Activated CD4-positive, alpha-beta T cell treated with anti-CD3 and anti-CD28 coated beads, Interleukin-2, amount 50 U/mL, for 16 hours (primary cell): ENCODE results near the gene FFAR1.

ENCODE experiments used
- DNase-seq: peaks from one replicate; pipeline ENCODE4 v3.0.0-alpha.2; 2020

The FFAR1 gene

GRCh38 chr19:35347171-35347929, at the start of gene FFAR1:
Gene FFAR1 (plus strand): TSS chr19:35347902. CDS start chr19:35351552, 3,650 bp downstream.
- peak; percentile 70 for DNase-seq

GRCh38 chr19:35297922-35298321, 49.8 kb upstream of the FFAR1 start:
- no peak for DNase-seq

- DNase-seq = no peak
Observed at GRCh38 chr19:35298561-35298972, 49.1 kb upstream of the FFAR1 start.

GRCh38 chr19:35299523-35300338, 48.0 kb upstream of the FFAR1 start:
- DNase-seq = no peak

- DNase-seq = no peak
Observed at GRCh38 chr19:35300339-35300649, 47.4 kb upstream of the FFAR1 start.

- DNase-seq = no peak
Observed at GRCh38 chr19:35301961-35302360, 45.7 kb upstream of the FFAR1 start.

- no peak for DNase-seq
Observed at GRCh38 chr19:35302446-35302845, 45.3 kb upstream of the FFAR1 start.

GRCh38 chr19:35303357-35303915, 44.3 kb upstream of the FFAR1 start:
- DNase-seq = no peak

- no peak for DNase-seq
Observed at GRCh38 chr19:35304036-35304435, 43.7 kb upstream of the FFAR1 start.

- no peak for DNase-seq
Observed at GRCh38 chr19:35305181-35305580, 42.5 kb upstream of the FFAR1 start.

- peak; percentile 5 for DNase-seq
Observed at GRCh38 chr19:35306473-35307246, 41.0 kb upstream of the FFAR1 start.

- DNase-seq = no peak
Observed at GRCh38 chr19:35307931-35308330, 39.8 kb upstream of the FFAR1 start.

GRCh38 chr19:35308910-35309309, 38.8 kb upstream of the FFAR1 start:
- no peak for DNase-seq

- DNase-seq = no peak
Observed at GRCh38 chr19:35309481-35310279, 38.0 kb upstream of the FFAR1 start.

- DNase-seq = no peak
Observed at GRCh38 chr19:35310331-35310730, 37.4 kb upstream of the FFAR1 start.

- DNase-seq = no peak
Observed at GRCh38 chr19:35310811-35311465, 36.8 kb upstream of the FFAR1 start.

- no peak for DNase-seq
Observed at GRCh38 chr19:35311901-35312665, 35.6 kb upstream of the FFAR1 start.

- no peak for DNase-seq
Observed at GRCh38 chr19:35313587-35313986, 34.1 kb upstream of the FFAR1 start.

GRCh38 chr19:35314031-35314430, 33.7 kb upstream of the FFAR1 start:
- DNase-seq = no peak

- DNase-seq = no peak
Observed at GRCh38 chr19:35314858-35315470, 32.7 kb upstream of the FFAR1 start.

- DNase-seq = no peak
Observed at GRCh38 chr19:35315883-35316282, 31.8 kb upstream of the FFAR1 start.
